Heart left ventricle (tissue), 16 donors: ENCODE data around the gene ACKR4. TPM values are rescaled to one million over a fixed set of nuclear protein-coding genes. Genes with fewer than 3 reads are reported as not detected.

ENCODE experiments used
- ATAC-seq, 4 donors: fragments of 200-7000 bp; cut with Tn5 transposase; one replicate each; pipeline ENCODE4 v1.9.1; 2020 to 2022; ENCODE audit warnings: moderate library complexity in 4 of 4, mild to moderate bottlenecking in 3 of 4, moderate number of reproducible peaks in 1 of 4
- DNase-seq, 5 donors: peaks; one replicate each; pipeline ENCODE4 v3.0.0-alpha.2; 2020
- H3K27ac ChIP-seq, 12 donors: fragments of 200-600 bp; sonication (generic) in 4 of 12; one replicate each; pipeline versions ENCODE4 v1.5.0 to v1.8.0; 2016 to 2022; ENCODE audit warnings: mild to moderate bottlenecking in 2 of 12
- H3K27me3 ChIP-seq, 9 donors: fragments of 200-600 bp; sonication (generic) in 2 of 9; one replicate each; pipeline versions ENCODE4 v1.5.1 to v1.8.0; 2016 to 2022; ENCODE audit warnings: mild to moderate bottlenecking in 3 of 9
- H3K36me3 ChIP-seq, 9 donors: fragments of 200-600 bp; sonication (generic) in 2 of 9; one replicate each; pipeline versions ENCODE4 v1.5.0 to v1.8.0; 2018 to 2022; ENCODE audit warnings: mild to moderate bottlenecking in 2 of 9
- H3K4me1 ChIP-seq, 12 donors: fragments of 200-600 bp; sonication (generic) in 4 of 12; one replicate each; pipeline versions ENCODE4 v1.5.0 to v1.8.0; 2016 to 2022; ENCODE audit warnings: mild to moderate bottlenecking in 3 of 12
- H3K4me3 ChIP-seq, 12 donors: fragments of 200-600 bp; sonication (generic) in 4 of 12; one replicate each; pipeline versions ENCODE4 v1.5.0 to v1.8.0; 2017 to 2022; ENCODE audit warnings: mild to moderate bottlenecking in 9 of 12, moderate library complexity in 4 of 12
- H3K9me3 ChIP-seq, 12 donors: fragments of 200-600 bp; sonication (generic) in 4 of 12; one replicate each; pipeline versions ENCODE4 v1.5.0 to v1.8.0; 2016 to 2022; ENCODE audit warnings: mild to moderate bottlenecking in 1 of 12
- POLR2A ChIP-seq, 2 donors: fragments of 450-650 bp; IDR thresholded peaks; one replicate each; pipeline ENCODE4 v1.6.1; 2017; ENCODE audit warnings: antibody characterized with exemption in 2 of 2, mild to moderate bottlenecking in 2 of 2, moderate library complexity in 2 of 2
- WGBS, 4 donors: extraction: QIAGEN DNeasy Blood & Tissue Kit in 2 of 4; methylation state at CpG; one replicate each; pipeline versions ENCODE4 v1.1.5 to v1.1.7; 2013 to 2018; 5-methylcytosine and 5-hydroxymethylcytosine counted together
- intact Hi-C, 10 donors: fragments of 100-400 bp; cut with DNase I; formaldehyde crosslinking; loops; one replicate each; pipeline versions ENCODE4 v1.11.1 to v1.14.2; 2022
- polyA plus RNA-seq, 2 donors: library from polyadenylated mRNA; stranded (reverse); fragments of 200-250 nt; gene quantifications; one replicate each; pipeline ENCODE4 v1.2.3, GENCODE V29; 2013
- total RNA-seq, 9 donors: library from RNA; depleted of rRNA in 2 of 9; stranded (reverse); fragments of >200 nt in 2 of 9; fragmentation: NEBNext Ultra II Directional in 3 of 9; extraction: Animal tissue kit (Norgen Biotek cat#: 25700) in 3 of 9; gene quantifications; one replicate each; pipeline versions ENCODE4 v1.1.0 to v1.2.4, GENCODE V29; 2016 to 2023
- TF ChIP-seq, protein P1 (sequence below), 12 donors: fragments of 200-600 bp; sonication (generic) in 4 of 12; IDR thresholded peaks; one replicate each; pipeline versions ENCODE4 v1.5.0 to v1.8.0; 2018 to 2022; ENCODE audit warnings: antibody characterized with exemption in 12 of 12, mild to moderate bottlenecking in 5 of 12
- donor health status: ischemic (EF 13 %, LVEDD 7.1; RV severe dilation, severe dysfunction).
- donor health status: healthy with polysubstance abuse.
- donor health status: DM: no; HTN: yes; CAD: no.
- donor health status: DM: no; HTN: no; CAD: no.
- donor health status: ischemic (EF 25% LVEDD 6.9; RV normal size, moderate dysfunction).
- donor health status: ischemic (EF 25% LVEDD 5.7; RV mildly dilated, moderate dysfunction).
- donor health status: healthy.
- donor health status: DM: yes; HTN: yes; CAD: no.
- donor health status: ischemic (EF 35%, LVEDD 5.7; RV mildly dilated, moderate dysfunction).
- donor health status: nonischemic (EF 11% LVEDD 7.7; RV severe dilation, severe dysfunction).
- donor health status: DM: yes; HTN: yes; CAD: no.
- donor health status: PGD.
- donor health status: ischemic (EF 29% LVEDD 5.4; RV normal size, mild dysfunction).
- donor health status: nonischemic (EF 23%, LVEDD 6.1; RV moderate dilation, normal function).

Gene ACKR4
- total and polyA plus RNA-seq, 11 donors = 0.64 to 3.0 (median 2.0) TPM

DNA sequence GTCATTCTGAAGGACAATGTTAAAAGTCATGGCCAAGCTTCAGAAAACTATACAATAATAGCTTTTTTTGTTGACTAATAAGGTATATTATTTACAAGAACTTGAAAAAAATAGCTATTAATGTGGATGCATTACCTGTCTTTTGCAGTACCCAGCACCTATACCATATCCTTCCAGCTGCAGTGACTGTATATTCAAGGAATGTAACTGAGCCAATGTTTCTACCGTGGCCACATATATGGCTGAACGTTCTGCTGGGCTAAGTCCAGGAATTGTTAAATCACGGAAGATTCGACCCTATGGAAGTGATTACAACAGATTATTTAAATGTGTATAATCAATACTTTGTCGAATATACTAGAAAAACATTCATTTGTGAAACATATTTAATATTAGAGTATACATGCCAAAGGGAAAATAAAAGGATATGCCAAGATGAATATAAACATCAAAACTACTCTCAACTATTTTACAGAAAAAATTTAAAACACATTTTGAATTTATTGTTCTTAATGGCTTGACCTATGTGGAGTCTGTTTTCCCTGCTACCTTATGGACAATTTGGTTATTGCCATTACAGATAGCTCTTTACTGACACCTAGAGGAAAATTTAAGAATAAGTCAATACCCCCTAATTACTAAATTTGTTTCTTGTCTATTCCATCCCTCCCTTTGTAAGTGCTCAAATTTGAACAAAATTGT, 44.9 kb downstream of the ACKR4 start:
- intact Hi-C loops = loop anchor here (1.0 to 10.0 kb wide), 4 partner anchors 105 to 287 kb away; no protein-coding TSS in a partner anchor
- TF ChIP-seq, protein P1, sequence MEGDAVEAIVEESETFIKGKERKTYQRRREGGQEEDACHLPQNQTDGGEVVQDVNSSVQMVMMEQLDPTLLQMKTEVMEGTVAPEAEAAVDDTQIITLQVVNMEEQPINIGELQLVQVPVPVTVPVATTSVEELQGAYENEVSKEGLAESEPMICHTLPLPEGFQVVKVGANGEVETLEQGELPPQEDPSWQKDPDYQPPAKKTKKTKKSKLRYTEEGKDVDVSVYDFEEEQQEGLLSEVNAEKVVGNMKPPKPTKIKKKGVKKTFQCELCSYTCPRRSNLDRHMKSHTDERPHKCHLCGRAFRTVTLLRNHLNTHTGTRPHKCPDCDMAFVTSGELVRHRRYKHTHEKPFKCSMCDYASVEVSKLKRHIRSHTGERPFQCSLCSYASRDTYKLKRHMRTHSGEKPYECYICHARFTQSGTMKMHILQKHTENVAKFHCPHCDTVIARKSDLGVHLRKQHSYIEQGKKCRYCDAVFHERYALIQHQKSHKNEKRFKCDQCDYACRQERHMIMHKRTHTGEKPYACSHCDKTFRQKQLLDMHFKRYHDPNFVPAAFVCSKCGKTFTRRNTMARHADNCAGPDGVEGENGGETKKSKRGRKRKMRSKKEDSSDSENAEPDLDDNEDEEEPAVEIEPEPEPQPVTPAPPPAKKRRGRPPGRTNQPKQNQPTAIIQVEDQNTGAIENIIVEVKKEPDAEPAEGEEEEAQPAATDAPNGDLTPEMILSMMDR (IDR thresholded peaks at IDR 0.05) = peak; percentile 65 to 90 (median 82)
- no peak for TF ChIP-seq POLR2A (IDR thresholded peaks at IDR 0.05)
- Histone ChIP-seq H3K27ac (no peak overlapping the region), H3K27me3 (no peaks in the 10 kb centered on the region), H3K4me1 (peaks cover 0 to 6% (median 0%) of the 10 kb centered on the region in 12 donors), H3K4me3 (no peak overlapping the region), H3K9me3 (no peaks in the 10 kb centered on the region), H3K36me3 (peaks cover 0 to 54% (median 23%) of the 10 kb centered on the region in 9 donors)
- 62 to 68% (median 65%) methylated on average over 5 of the region's 5 CpGs for WGBS, 4 donors
- ATAC-seq = peak in 2 of 4 donors; percentile 57 to 76
- no peak for DNase-seq

DNA sequence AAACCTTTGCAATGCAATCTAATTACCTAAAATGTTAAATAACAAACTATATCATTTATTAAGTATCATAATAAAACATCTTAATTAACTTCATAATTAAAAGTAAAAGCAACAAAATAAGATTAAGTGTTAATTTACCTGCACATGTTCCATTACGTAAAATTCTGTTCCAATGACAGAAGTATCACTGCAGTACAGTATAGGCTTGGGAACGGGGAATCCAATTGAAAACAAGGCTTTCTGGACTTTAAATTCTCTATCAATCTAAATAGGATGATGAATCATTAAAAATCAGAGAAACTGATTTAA, 45.4 kb downstream of the ACKR4 start:
- Histone ChIP-seq H3K4me3 (no peak overlapping the region), H3K4me1 (peaks cover 0 to 6% (median 0%) of the 10 kb centered on the region in 12 donors), H3K9me3 (no peaks in the 10 kb centered on the region), H3K27ac (no peak overlapping the region), H3K36me3 (peaks cover 0 to 49% (median 23%) of the 10 kb centered on the region in 9 donors), H3K27me3 (no peaks in the 10 kb centered on the region)
- DNase-seq = no peak
- WGBS, 4 donors = 58 to 66% (median 64%) methylated on average over 2 of the region's 2 CpGs
- intact Hi-C loops = loop anchor here in 9 of 10 donors (1.0 to 10.0 kb wide), 4 partner anchors 106 to 288 kb away; no protein-coding TSS in a partner anchor
- no peak for ATAC-seq
- TF ChIP-seq, protein P1 (IDR thresholded peaks at IDR 0.05) = peak in 1 of 12 donors; percentile 35
- no peak for TF ChIP-seq POLR2A (IDR thresholded peaks at IDR 0.05)

DNA sequence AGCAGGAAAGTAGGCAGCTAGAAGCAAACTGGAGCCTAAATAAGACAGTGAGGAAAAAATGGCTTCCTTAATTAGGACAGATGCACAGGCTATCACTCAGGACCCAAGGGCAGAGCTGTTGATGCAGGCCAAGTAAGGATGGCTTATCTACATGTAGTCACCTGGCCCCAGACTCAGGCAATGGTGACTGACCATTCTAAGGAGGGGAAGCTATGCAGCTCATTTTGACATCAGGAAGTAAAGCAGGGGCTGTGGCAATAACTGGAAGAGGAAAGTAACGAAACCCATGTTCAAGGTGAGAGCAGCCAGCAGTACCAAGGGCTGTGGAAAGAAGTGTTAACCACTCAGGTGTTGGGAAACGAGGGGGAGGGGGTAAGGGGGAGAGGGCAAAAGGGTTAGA, 46.3 kb downstream of the ACKR4 start:
- ATAC-seq = peak in 2 of 4 donors; percentile 25 to 34
- Histone ChIP-seq H3K27ac (no peak overlapping the region), H3K4me1 (peaks cover 0 to 10% (median 0%) of the 10 kb centered on the region in 12 donors), H3K27me3 (no peaks in the 10 kb centered on the region), H3K9me3 (no peaks in the 10 kb centered on the region), H3K4me3 (no peak overlapping the region), H3K36me3 (peaks cover 0 to 40% (median 20%) of the 10 kb centered on the region in 9 donors)
- DNase-seq = peak in 1 of 5 donors; percentile 4
- TF ChIP-seq POLR2A (IDR thresholded peaks at IDR 0.05) = no peak
- TF ChIP-seq, protein P1 (IDR thresholded peaks at IDR 0.05) = no peak
- 73 to 91% (median 79%) methylated on average over 2 of the region's 2 CpGs for WGBS, 4 donors
- intact Hi-C loops = loop anchor here in 7 of 10 donors (2.0 to 10.0 kb wide), 3 partner anchors 107 to 289 kb away; no protein-coding TSS in a partner anchor

DNA sequence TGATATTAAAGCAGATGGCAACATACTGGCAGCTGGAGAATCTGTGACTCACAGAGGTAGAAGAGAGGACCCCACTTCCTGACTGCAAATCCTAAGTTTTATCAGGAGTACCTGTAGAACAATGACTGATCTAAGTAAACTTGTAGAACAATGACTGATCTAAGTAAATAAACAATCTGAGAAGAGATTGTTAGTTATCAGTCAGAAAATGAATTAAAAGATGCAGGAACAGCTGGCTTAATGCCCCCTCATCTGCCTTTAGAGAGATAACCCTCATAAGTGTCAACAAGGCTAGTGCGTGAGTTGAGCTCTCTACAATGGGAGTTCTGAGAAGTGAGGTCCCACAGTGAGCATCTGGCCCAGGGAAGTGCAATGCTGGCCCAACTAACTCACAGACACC, 48.0 kb downstream of the ACKR4 start:
- no peak overlapping the region for H3K4me3 ChIP-seq
- no peaks in the 10 kb centered on the region for H3K27me3 ChIP-seq
- peaks cover 0 to 23% (median 10%) of the 10 kb centered on the region in 9 donors for H3K36me3 ChIP-seq
- ATAC-seq = peak in 1 of 4 donors; percentile 60
- peaks cover 0 to 19% (median 1%) of the 10 kb centered on the region in 12 donors for H3K4me1 ChIP-seq
- WGBS, 4 donors = 59 to 83% (median 74%) methylated on average over 1 of the region's 1 CpG
- intact Hi-C loops = loop anchor here in 2 of 10 donors (5.0 to 10.0 kb wide), 2 partner anchors 290 to 293 kb away; no protein-coding TSS in a partner anchor
- H3K27ac ChIP-seq = no peak overlapping the region
- no peaks in the 10 kb centered on the region for H3K9me3 ChIP-seq
- TF ChIP-seq, protein P1 (IDR thresholded peaks at IDR 0.05) = no peak
- TF ChIP-seq POLR2A (IDR thresholded peaks at IDR 0.05) = no peak
- no peak for DNase-seq
